ENCODE measurements around the gene RPL10A.

- TF ChIP-seq POLR2A (IDR thresholded peaks at IDR 0.05) (no peak), CTCF (IDR thresholded peaks at IDR 0.05) (no peak)
Observed at GRCh38 chr6:35476004-35476403, 7.8 kb downstream of the RPL10A start.

All from transverse colon (tissue), 3 donors.